ENCODE results near the gene SYTL1. TPM values are rescaled to one million over a fixed set of nuclear protein-coding genes. Genes with fewer than 3 reads are reported as not detected.

Gene SYTL1
- total RNA-seq, 4 donors from 2014 or later: 1.6 to 11.3 (median 4.8) TPM; not detected in 1

- H3K9me3 ChIP-seq: no peaks in the 10 kb centered on the region
- DNase-seq: no peak
- no peaks in the 10 kb centered on the region for H3K27me3 ChIP-seq
- intact Hi-C loops (cut with DNase I; ENCODE audit: low total_unique reads): no loop called here
- no peak for TF ChIP-seq POLR2A (IDR thresholded peaks at IDR 0.05)
- TF ChIP-seq CTCF (IDR thresholded peaks at IDR 0.05): no peak
- H3K36me3 ChIP-seq: no peaks in the 10 kb centered on the region
- peak overlapping the region; percentile 84 to 89 for H3K27ac ChIP-seq
- no peak overlapping the region for H3K4me3 ChIP-seq
- peaks cover 4 to 12% of the 10 kb centered on the region in 2 donors for H3K4me1 ChIP-seq
Measured at GRCh38 chr1:27297903-27298302, 43.9 kb upstream of the SYTL1 start.

- no peaks in the 10 kb centered on the region for H3K27me3 ChIP-seq
- no peak overlapping the region for H3K4me3 ChIP-seq
- no peaks in the 10 kb centered on the region for H3K9me3 ChIP-seq
- peaks cover 4 to 12% of the 10 kb centered on the region in 2 donors for H3K4me1 ChIP-seq
- H3K36me3 ChIP-seq: no peaks in the 10 kb centered on the region
- H3K27ac ChIP-seq: peak overlapping the region; percentile 84 to 89
- TF ChIP-seq POLR2A (IDR thresholded peaks at IDR 0.05): no peak
- TF ChIP-seq CTCF (IDR thresholded peaks at IDR 0.05): no peak
- intact Hi-C loops (cut with DNase I; ENCODE audit: low total_unique reads): no loop called here
- DNase-seq: no peak
Measured at GRCh38 chr1:27298632-27299384, 43.0 kb upstream of the SYTL1 start.

- Histone ChIP-seq H3K4me3 (no peak overlapping the region), H3K27me3 (no peaks in the 10 kb centered on the region), H3K36me3 (no peaks in the 10 kb centered on the region), H3K27ac (peak overlapping the region; percentile 84 to 89), H3K4me1 (peaks cover 4 to 12% of the 10 kb centered on the region in 2 donors), H3K9me3 (no peaks in the 10 kb centered on the region)
- no peak for TF ChIP-seq CTCF (IDR thresholded peaks at IDR 0.05)
- TF ChIP-seq POLR2A (IDR thresholded peaks at IDR 0.05): no peak
- intact Hi-C loops (cut with DNase I; ENCODE audit: low total_unique reads): loop anchor here (5.0 to 10.0 kb wide), 2 partner anchors 88 to 365 kb away; no protein-coding TSS in a partner anchor
- DNase-seq: peak; percentile 86 to 88
Measured at GRCh38 chr1:27299385-27300271, 42.2 kb upstream of the SYTL1 start.

DNA sequence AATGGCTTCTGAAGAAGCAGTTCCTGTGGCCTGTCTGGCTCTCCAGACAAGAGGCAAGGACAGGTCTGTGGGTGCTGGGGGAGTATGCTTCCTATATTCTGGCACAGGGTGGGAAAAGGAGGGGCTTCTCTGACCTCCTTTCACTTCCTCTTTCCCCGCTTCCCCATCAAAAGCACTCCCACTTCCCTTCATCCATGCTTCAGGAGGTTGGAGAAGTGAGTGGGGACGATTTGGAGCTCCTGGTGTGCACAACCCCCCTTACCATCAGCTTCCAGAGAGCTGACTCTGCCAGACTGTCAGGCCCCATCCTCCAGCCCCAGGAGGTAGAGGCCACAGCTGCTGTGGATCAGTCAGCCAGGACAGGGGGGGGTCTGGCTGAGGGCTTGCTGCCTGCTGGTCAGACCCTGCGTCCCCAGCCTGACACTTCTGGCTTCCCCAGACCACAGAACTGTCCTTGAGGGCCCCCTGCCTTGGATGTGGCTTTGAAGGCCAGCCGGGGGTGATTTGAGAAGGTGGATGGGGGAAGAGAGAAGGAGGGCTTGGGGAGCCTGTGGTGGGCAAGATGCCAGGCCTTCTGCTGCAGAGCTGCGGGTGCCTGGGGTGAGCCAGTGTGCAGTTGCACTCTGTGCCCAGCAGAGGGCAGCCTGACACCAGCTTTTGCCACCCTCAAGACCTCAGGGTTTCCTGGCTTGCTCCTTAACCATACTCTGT, 41.3 kb upstream of the SYTL1 start:
- peaks cover 4 to 12% of the 10 kb centered on the region in 2 donors for H3K4me1 ChIP-seq
- intact Hi-C loops (cut with DNase I; ENCODE audit: low total_unique reads): loop anchor here (5.0 to 10.0 kb wide), 2 partner anchors 87 to 364 kb away; no protein-coding TSS in a partner anchor
- TF ChIP-seq CTCF (IDR thresholded peaks at IDR 0.05): peak; percentile 97 to 100 (median 98)
- no peak for TF ChIP-seq POLR2A (IDR thresholded peaks at IDR 0.05)
- DNase-seq: peak; percentile 86 to 92
- peak overlapping the region; percentile 84 to 89 for H3K27ac ChIP-seq
- no peaks in the 10 kb centered on the region for H3K27me3 ChIP-seq
- no peaks in the 10 kb centered on the region for H3K36me3 ChIP-seq
- no peaks in the 10 kb centered on the region for H3K9me3 ChIP-seq
- H3K4me3 ChIP-seq: no peak overlapping the region

Measured in uterus (tissue), 4 donors.